Transverse colon (tissue), 4 donors: ENCODE results near the gene RHOA. TPM values are rescaled to one million over a fixed set of nuclear protein-coding genes. Genes with fewer than 3 reads are reported as not detected.
A peak's percentile ranks its signal among the peaks of the same experiment; 100 is the strongest.

Experiments
- DNase-seq: peaks from one replicate; pipeline ENCODE4 v3.0.0-alpha.2; 2019
- H3K27ac ChIP-seq, 4 donors: fragments of 200-600 bp; sonication (generic); 2 replicates each; pipeline ENCODE4 v1.5.1; 2016 to 2018; ENCODE audit warnings: inconsistent platforms in 4 of 4
- H3K27me3 ChIP-seq: fragments of 200-600 bp; sonication (generic); 2 replicates; pipeline ENCODE4 v1.5.1; 2017; ENCODE audit warnings: inconsistent platforms
- H3K36me3 ChIP-seq, 4 donors: fragments of 200-600 bp; sonication (generic); 2 replicates each; pipeline ENCODE4 v1.5.1; 2017 to 2019; ENCODE audit warnings: inconsistent platforms in 4 of 4
- H3K4me1 ChIP-seq, 4 donors: fragments of 200-600 bp; sonication (generic); 2 replicates each; pipeline ENCODE4 v1.5.1; 2017 to 2020; ENCODE audit warnings: inconsistent platforms in 4 of 4
- H3K4me3 ChIP-seq, 4 donors: fragments of 200-600 bp; sonication (generic); 1 replicate in 1 of 4; 2 replicates in 3 of 4; pipeline versions ENCODE4 v1.5.1 to v1.6.1; 2017 to 2019; ENCODE audit warnings: inconsistent platforms in 4 of 4
- H3K9me3 ChIP-seq, 2 donors: fragments of 200-600 bp; sonication (generic); 2 replicates each; pipeline ENCODE4 v1.5.1; 2017 to 2019; ENCODE audit warnings: inconsistent platforms in 2 of 2
- CTCF ChIP-seq, 5 experiments: fragments of 200-600 bp in 3 of 5; fragments of 450-650 bp in 2 of 5; sonication (generic) in 3 of 5; IDR thresholded peaks; 1 replicate in 2 of 5; 2 replicates in 3 of 5; pipeline ENCODE4 v1.5.1; 2016 to 2017; ENCODE audit warnings: antibody characterized with exemption in 5 of 5, inconsistent platforms in 3 of 5, mild to moderate bottlenecking in 2 of 5, moderate library complexity in 1 of 5
- EP300 ChIP-seq: sonication (generic); formaldehyde crosslinking; IDR thresholded peaks from one replicate; pipeline ENCODE4 v1.6.1; 2017; ENCODE audit warnings: antibody characterized with exemption, low read depth
- POLR2A ChIP-seq: fragments of 450-650 bp; IDR thresholded peaks from one replicate; pipeline ENCODE4 v1.6.1; 2016; ENCODE audit warnings: antibody characterized with exemption, mild to moderate bottlenecking, moderate library complexity
- POLR2AphosphoS5 ChIP-seq, 3 donors: sonication (generic); formaldehyde crosslinking; IDR thresholded peaks; one replicate each; pipeline ENCODE4 v1.6.1; 2016; ENCODE audit warnings: antibody characterized with exemption in 3 of 3
- WGBS, 2 donors: methylation state at CpG; one replicate each; pipeline ENCODE4 v1.1.5; 2018; ENCODE audit warnings: low coverage in 1 of 2; 5-methylcytosine and 5-hydroxymethylcytosine counted together
- in situ Hi-C, 4 donors: fragments of 200-750 bp; cut with MboI; loops; one replicate each; pipeline versions ENCODE4 v1.15.0 to v1.15.1; 2017; ENCODE audit warnings: low sequenced_read_pairs in 3 of 4, low pct_ligation_motif_present in 1 of 4, low pct_unique_long_range_greater_than_20kb in 1 of 4
- intact Hi-C: fragments of 100-400 bp; cut with DNase I; formaldehyde crosslinking; loops from one replicate; pipeline ENCODE4 v1.15.1; 2023; ENCODE audit warnings: low total_unique reads
- total RNA-seq, 4 donors: library from RNA; depleted of rRNA; stranded (reverse); fragments of >200 nt; gene quantifications; one replicate each; pipeline ENCODE4 v1.1.0, GENCODE V29; 2016

The RHOA gene
- total RNA-seq, 4 donors from 2014 or later: 302 to 526 (median 401) TPM

DNA sequence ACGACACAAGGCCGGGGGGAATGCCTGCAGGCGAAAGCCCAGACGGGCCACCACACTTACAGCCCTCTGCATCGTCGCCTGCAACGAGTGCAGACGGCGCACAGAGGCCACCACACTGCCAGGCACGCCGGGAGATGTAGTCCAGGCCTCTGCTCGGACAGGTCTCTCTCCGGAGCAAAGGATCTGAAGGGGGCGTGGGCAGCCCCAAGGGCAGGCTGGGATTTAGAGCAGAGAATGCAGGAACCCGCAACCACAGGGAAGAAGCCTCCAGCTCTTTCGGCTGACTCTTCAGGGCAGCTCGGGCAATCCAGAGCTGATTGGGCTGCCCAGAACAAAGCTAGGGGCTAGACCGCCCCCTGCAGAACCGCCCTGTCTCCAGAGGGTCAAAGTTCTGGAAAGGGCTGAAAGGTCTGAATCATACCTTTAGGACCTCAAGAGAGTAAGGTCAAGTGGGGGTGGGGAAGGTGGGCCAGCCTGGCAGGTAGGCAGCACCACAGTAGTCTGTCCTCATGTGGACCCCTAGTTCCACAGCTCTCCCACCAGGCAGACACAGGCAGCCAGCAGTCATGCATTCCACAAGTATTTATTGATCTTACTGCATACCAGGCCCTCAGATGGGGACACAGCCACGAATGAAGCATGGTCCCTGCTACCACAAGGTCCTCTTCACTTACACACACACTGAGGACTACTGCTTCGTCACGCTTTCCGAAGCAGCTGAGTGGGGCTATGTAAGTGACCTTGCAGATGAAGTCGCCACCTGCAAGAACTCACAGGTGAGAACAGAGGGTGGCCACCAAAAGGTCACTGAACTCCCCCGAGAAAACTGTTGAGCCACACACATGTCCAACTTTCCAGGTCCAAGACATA, 10.8 kb upstream of the RHOA start, which contains the start of gene AMT:
Gene AMT (minus strand): TSS at position 95 of the 870 bp plus-strand sequence. CDS start 23 bp downstream, at position 72.
- no peaks in the 10 kb centered on the region for H3K9me3 ChIP-seq
- DNase-seq: peak; percentile 61
- H3K27me3 ChIP-seq: no peaks in the 10 kb centered on the region
- H3K4me3 ChIP-seq: peak within 1 kb of the TSS; percentile 8 to 51 (median 31)
- TF ChIP-seq EP300: no peak
- peak; percentile 24 for TF ChIP-seq POLR2A
- no peak for TF ChIP-seq CTCF (IDR thresholded peaks at IDR 0.05)
- peak in 1 of 3 donors; percentile 25 for TF ChIP-seq POLR2AphosphoS5 (IDR thresholded peaks at IDR 0.05)
- H3K36me3 ChIP-seq: no peaks in the 10 kb centered on the region
- peak within 1 kb of the TSS; percentile 41 to 58 (median 52) for H3K27ac ChIP-seq
- WGBS, 2 donors: 45% methylated on average over 25 of the region's 25 CpGs; no CpG with 5 or more reads in 1 of the 2 donors
- intact Hi-C loops (no loop called here), in situ Hi-C loops (no loop called here)
- H3K4me1 ChIP-seq: peaks cover 0 to 18% (median 14%) of the 10 kb centered on the region in 4 donors

GRCh38 chr3:49421890-49422378, 10.2 kb upstream of the RHOA start:
- in situ Hi-C loops: no loop called here
- Histone ChIP-seq H3K36me3 (no peaks in the 10 kb centered on the region), H3K27me3 (no peaks in the 10 kb centered on the region), H3K27ac (peak overlapping the region; percentile 41 to 58 (median 52)), H3K4me3 (peak overlapping the region; percentile 8 to 51 (median 31)), H3K4me1 (peaks cover 0 to 18% (median 14%) of the 10 kb centered on the region in 4 donors), H3K9me3 (no peaks in the 10 kb centered on the region)
- DNase-seq: no peak
- no peak for TF ChIP-seq POLR2A
- TF ChIP-seq EP300: no peak
- no peak for TF ChIP-seq POLR2AphosphoS5 (IDR thresholded peaks at IDR 0.05)
- no peak for TF ChIP-seq CTCF (IDR thresholded peaks at IDR 0.05)
- WGBS, 2 donors: 61% methylated on average over 14 of the region's 14 CpGs; no CpG with 5 or more reads in 1 of the 2 donors
- intact Hi-C loops: no loop called here

DNA sequence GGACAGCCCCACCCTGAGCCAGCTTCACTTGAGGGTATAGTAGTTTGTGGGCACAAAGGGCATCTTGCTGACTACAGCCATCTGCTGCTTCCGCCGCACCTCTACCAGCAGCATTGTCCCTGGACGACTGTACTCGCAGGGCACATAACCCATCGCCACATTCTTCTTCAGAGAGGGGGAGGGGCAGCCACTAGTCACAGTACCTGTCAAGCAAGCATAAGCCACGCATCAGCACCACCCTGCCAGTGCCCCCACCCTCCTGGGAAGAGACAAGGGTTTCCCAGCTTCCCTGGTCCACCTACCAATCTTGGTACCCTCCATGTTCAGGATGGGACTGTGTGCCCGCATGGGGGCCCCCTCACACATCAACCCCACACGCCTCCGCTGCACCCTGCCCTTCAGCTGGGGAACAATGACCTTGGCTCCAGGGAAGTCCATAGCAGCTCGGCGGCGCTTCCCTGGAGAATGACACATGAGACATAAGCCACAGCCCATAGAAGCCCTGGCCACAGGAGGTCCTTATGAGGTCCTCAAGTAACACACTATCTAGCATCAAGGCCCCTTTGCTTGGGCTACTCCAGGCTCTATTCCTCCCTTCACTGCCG, 5.8 kb upstream of the RHOA start:
- Histone ChIP-seq H3K27ac (peak overlapping the region in 1 of 4 donors; percentile 31), H3K36me3 (no peaks in the 10 kb centered on the region), H3K9me3 (no peaks in the 10 kb centered on the region), H3K4me1 (peaks cover 12 to 43% (median 26%) of the 10 kb centered on the region in 4 donors), H3K4me3 (no peak overlapping the region), H3K27me3 (no peaks in the 10 kb centered on the region)
- TF ChIP-seq CTCF (IDR thresholded peaks at IDR 0.05): no peak
- 91% methylated on average over 13 of the region's 13 CpGs; no CpG with 5 or more reads in 1 of the 2 donors for WGBS, 2 donors
- intact Hi-C loops: no loop called here
- no peak for DNase-seq
- in situ Hi-C loops: no loop called here

DNA sequence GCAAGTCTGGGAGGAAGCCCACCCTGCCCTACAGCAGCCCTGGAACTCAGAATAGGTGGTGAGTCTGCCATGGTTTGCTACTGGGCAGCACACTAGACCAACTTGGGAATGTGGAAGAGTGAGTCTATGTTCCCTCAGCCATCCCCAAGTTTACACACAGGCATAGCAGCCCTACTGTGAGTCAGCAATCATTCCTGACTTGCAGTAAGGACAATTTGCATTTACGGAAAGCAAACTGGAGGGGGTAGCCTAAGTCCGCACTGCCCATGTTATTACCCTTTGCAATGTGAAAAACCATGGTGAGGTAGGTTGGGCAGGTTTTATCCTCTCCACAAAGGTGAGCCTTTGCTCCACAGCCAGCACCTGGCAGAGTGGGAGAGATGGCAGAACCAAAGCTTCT, 5.1 kb upstream of the RHOA start:
- peaks cover 12 to 38% (median 21%) of the 10 kb centered on the region in 4 donors for H3K4me1 ChIP-seq
- no peaks in the 10 kb centered on the region for H3K27me3 ChIP-seq
- no peaks in the 10 kb centered on the region for H3K36me3 ChIP-seq
- intact Hi-C loops: no loop called here
- in situ Hi-C loops: no loop called here
- H3K4me3 ChIP-seq: no peak overlapping the region
- 96% methylated on average over 2 of the region's 2 CpGs; no CpG with 5 or more reads in 1 of the 2 donors for WGBS, 2 donors
- TF ChIP-seq CTCF (IDR thresholded peaks at IDR 0.05) (no peak), EP300 (no peak), POLR2A (no peak), POLR2AphosphoS5 (IDR thresholded peaks at IDR 0.05) (no peak)
- no peaks in the 10 kb centered on the region for H3K9me3 ChIP-seq
- no peak for DNase-seq
- H3K27ac ChIP-seq: peak overlapping the region; percentile 31 to 55 (median 38)
